HepG2 (cell line): ENCODE measurements around the gene S100A9. TPM values are rescaled to one million over a fixed set of nuclear protein-coding genes. Genes with fewer than 3 reads are reported as not detected.

Experiments
- ATAC-seq: fragments of 200-7000 bp; cut with Tn5 transposase; 3 replicates; pipeline ENCODE4 v1.9.1; 2020; ENCODE audit warnings: mild to moderate bottlenecking, moderate library complexity
- BruUV-seq: library from RNA; stranded (reverse); fragments of 400-500 nt; replicated peaks from 2 replicates; lab custom pipeline; 2021; lab: Mats Ljungman, UMichigan
- CTCF ChIA-PET: fragments of 300-600 bp; formaldehyde crosslinking; extraction: SDS; loops from one replicate; lab custom pipeline; 2021; ENCODE audit warnings: low total read pairs, inconsistent platforms, low intra/inter-chr PET ratio; lab: Yijun Ruan, JAX
- POLR2A ChIA-PET: fragments of 350-600 bp; sonication (Branson Sonifier 250); formaldehyde crosslinking; loops from one replicate; lab custom pipeline; 2020; ENCODE audit warnings: antibody characterized with exemption, inconsistent platforms; lab: Yijun Ruan, JAX
- DNase-seq: peaks from one replicate; pipeline ENCODE4 v3.0.0-alpha.2; 2015; ENCODE audit warnings: low spot score
- FAIRE-seq: peaks from 3 replicates; lab custom pipeline; 2011; peaks lifted over from hg19 to GRCh38; lab: Jason Lieb, UNC
- H2AFZ ChIP-seq: one replicate; pipeline ENCODE4 v1.6.1; 2011; ENCODE audit warnings: low read length, inconsistent platforms
- H3K27ac ChIP-seq: fragments of 300-600 bp; 3 replicates; pipeline ENCODE4 v1.8.0; 2011; ENCODE audit warnings: mixed run types, mild to moderate bottlenecking, mixed read lengths, low read length, inconsistent platforms; ENCODE audit not compliant: insufficient read depth; ENCODE audit errors: extremely low read length
- H3K27me3 ChIP-seq, 2 experiments: fragments of 200-600 bp in 1 of 2; 2 replicates in 1 of 2; 3 replicates in 1 of 2; pipeline versions ENCODE4 v1.6.0 to v1.8.0; 2011; ENCODE audit warnings: low read length in 2 of 2, mild to moderate bottlenecking in 2 of 2, moderate library complexity in 2 of 2, inconsistent platforms in 1 of 2; ENCODE audit not compliant: insufficient read depth in 2 of 2, control insufficient read depth in 1 of 2
- H3K36me3 ChIP-seq, 2 experiments: fragments of 200-600 bp in 1 of 2; replicated peaks in 1 of 2; 2 replicates in 1 of 2; 3 replicates in 1 of 2; pipeline versions ENCODE4 v1.5.1 to v1.8.0; 2011; ENCODE audit warnings: low read length in 2 of 2, inconsistent platforms in 1 of 2; ENCODE audit not compliant: insufficient read depth in 2 of 2, control insufficient read depth in 1 of 2
- H3K4me1 ChIP-seq: 2 replicates; pipeline ENCODE4 v1.5.1; 2012; ENCODE audit warnings: low read length, inconsistent platforms; ENCODE audit not compliant: insufficient read depth
- H3K4me2 ChIP-seq: 2 replicates; pipeline ENCODE4 v1.6.0; 2011; ENCODE audit warnings: low read depth, low read length, inconsistent platforms
- H3K4me3 ChIP-seq, 3 experiments: fragments of 200-600 bp in 1 of 3; sonication (generic), shearing (Covaris generic) in 1 of 3; replicated peaks in 1 of 3; 2 replicates each; pipeline ENCODE4 v1.5.1; 2011 to 2016; ENCODE audit warnings: low read length in 3 of 3, inconsistent platforms in 2 of 3, low read depth in 2 of 3, mild to moderate bottlenecking in 2 of 3, control low read depth in 1 of 3, mixed read lengths in 1 of 3; ENCODE audit not compliant: insufficient read depth in 1 of 3
- H3K79me2 ChIP-seq: one replicate; pipeline ENCODE4 v1.6.1; 2011; ENCODE audit warnings: low read length, inconsistent platforms; ENCODE audit not compliant: insufficient read depth
- H3K9ac ChIP-seq: 2 replicates; pipeline ENCODE4 v1.6.0; 2011; ENCODE audit warnings: mild to moderate bottlenecking, low read depth, low read length, inconsistent platforms; ENCODE audit not compliant: insufficient read depth
- H3K9me3 ChIP-seq: 2 replicates; pipeline ENCODE4 v1.5.1; 2012; ENCODE audit warnings: mild to moderate bottlenecking, low read length
- H4K20me1 ChIP-seq: 2 replicates; pipeline ENCODE4 v1.6.0; 2011; ENCODE audit warnings: inconsistent platforms, mild to moderate bottlenecking, low read length, moderate library complexity; ENCODE audit not compliant: insufficient read depth
- HHEX ChIP-seq: IDR thresholded peaks from 2 replicates; pipeline ENCODE4 v1.6.1; 2016; ENCODE audit warnings: control low read depth
- MYNN ChIP-seq: sonication (generic); formaldehyde crosslinking; IDR thresholded peaks from 2 replicates; pipeline ENCODE4 v1.4.0; 2020; ENCODE audit warnings: mild to moderate bottlenecking, low read depth, missing genetic modification reagents
- PTBP1 ChIP-seq: fragments of 200-400 bp; formaldehyde crosslinking; IDR thresholded peaks from 2 replicates; pipeline ENCODE4 v1.6.1; 2018; ENCODE audit warnings: low read length, low read depth; ENCODE audit not compliant: poor library complexity, severe bottlenecking
- ZNF549 ChIP-seq: sonication (generic); formaldehyde crosslinking; IDR thresholded peaks from 2 replicates; pipeline ENCODE4 v1.5.0; 2020; ENCODE audit warnings: missing genetic modification reagents
- WGBS: methylation state at CpG from one replicate; pipeline ENCODE4 v1.1.6; 2017; ENCODE audit warnings: low lambda C conversion rate; 5-methylcytosine and 5-hydroxymethylcytosine counted together
- in situ Hi-C: cut with HindIII; loops from 2 replicates; pipeline ENCODE4 v1.10.0; 2017; ENCODE audit warnings: low pct_unique_long_range_greater_than_20kb; ENCODE audit not compliant: extremely low pct_ligation_motif_present
- intact Hi-C: fragments of 100-400 bp; cut with micrococcal nuclease; formaldehyde crosslinking; loops from one replicate; pipeline ENCODE4 v1.10.0; 2022; ENCODE audit not compliant: unreplicated experiment
- polyA plus RNA-seq, 8 experiments: library from polyadenylated mRNA; depleted of rRNA in 3 of 8; stranded (reverse) in 7 of 8; unstranded in 1 of 8; fragments of >200 nt; fragmentation: Illumina TruSeq in 4 of 8; extraction: Trizol in 4 of 8; gene quantifications; 2 replicates each; pipeline versions ENCODE4 v1.2.1 to v1.2.3, GENCODE V29; 2011 to 2016; ENCODE audit warnings: low read depth in 4 of 8, missing spikeins in 1 of 8, mixed read lengths in 1 of 8; ENCODE audit not compliant: insufficient read depth in 1 of 8
- total RNA-seq, 5 experiments: library from RNA; depleted of rRNA; stranded (reverse); fragments of >200 nt; fragmentation: Illumina TruSeq; extraction: Trizol; gene quantifications; 2 replicates each; pipeline ENCODE4 v1.2.3, GENCODE V29; 2016; ENCODE audit warnings: low read depth in 1 of 5
- TF ChIP-seq, protein P1 (sequence below): sonication (generic); formaldehyde crosslinking; IDR thresholded peaks from 2 replicates; pipeline ENCODE4 v1.5.1; 2020; ENCODE audit warnings: mild to moderate bottlenecking, missing genetic modification reagents, borderline replicate concordance
- TF ChIP-seq, protein P2 (sequence below): sonication (generic); formaldehyde crosslinking; IDR thresholded peaks from 2 replicates; pipeline ENCODE4 v1.5.1; 2020; ENCODE audit warnings: mild to moderate bottlenecking, missing genetic modification reagents

The S100A9 gene
- total and polyA plus RNA-seq, 2 of the 13 experiments (the other 11 are each of a cell fraction or from before 2014, with no cell fraction given), result 0.31 to 0.69 TPM

DNA sequence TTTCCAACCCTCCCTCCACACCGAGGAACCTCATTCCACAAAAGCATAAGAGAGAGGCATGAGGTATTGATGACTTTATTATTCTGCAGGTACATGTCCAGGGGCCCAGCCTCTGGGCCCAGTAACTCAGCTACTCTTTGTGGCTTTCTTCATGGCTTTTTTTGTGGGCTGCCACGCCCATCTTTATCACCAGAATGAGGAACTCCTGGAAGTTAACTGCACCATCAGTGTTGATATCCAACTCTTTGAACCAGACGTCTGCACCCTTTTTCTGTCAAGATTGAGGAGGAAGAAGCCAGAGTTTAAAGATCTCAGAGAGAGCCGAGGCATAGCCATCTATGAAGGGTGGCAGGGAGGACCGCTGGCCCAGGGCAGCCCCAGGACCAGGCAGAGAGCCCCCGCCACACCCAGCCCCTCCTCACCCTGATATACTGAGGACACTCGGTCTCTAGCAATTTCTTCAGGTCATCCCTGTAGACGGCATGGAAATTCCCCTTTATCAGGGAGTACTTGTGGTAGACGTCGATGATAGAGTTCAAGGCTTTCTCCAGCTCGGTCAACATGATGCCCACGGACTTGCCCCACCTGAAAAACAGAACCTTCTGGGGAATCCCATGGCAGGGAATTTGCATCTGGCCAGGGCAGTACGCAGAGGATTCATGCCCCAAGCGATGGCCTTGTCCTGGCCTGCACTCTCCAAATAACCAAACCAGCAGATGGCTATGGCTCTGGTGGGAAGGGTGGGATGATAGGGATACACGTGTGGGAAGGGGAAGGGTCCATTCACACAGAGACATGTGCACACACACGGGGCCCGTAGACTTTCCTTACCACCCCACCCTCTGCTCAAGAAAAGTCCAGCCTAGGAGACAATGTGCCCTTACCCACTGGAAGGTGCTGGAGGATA, 32.6 kb downstream of the S100A9 start:
- Histone ChIP-seq H3K9ac (no peak overlapping the region), H3K4me3 (no peak overlapping the region), H4K20me1 (no peaks in the 10 kb centered on the region), H3K9me3 (no peaks in the 10 kb centered on the region), H3K4me2 (no peak overlapping the region), H2AFZ (no peak overlapping the region), H3K4me1 (no peaks in the 10 kb centered on the region), H3K36me3 (no peaks in the 10 kb centered on the region), H3K79me2 (no peaks in the 10 kb centered on the region), H3K27me3 (peaks cover 0 to 2% of the 10 kb centered on the region in 2 experiments; a peak in 3 of 5 replicates), H3K27ac (no peak overlapping the region)
- FAIRE-seq (no peak), ATAC-seq (no peak), DNase-seq (no peak)
- WGBS, result 15% methylated on average over 13 of the region's 17 CpGs
- TF ChIP-seq PTBP1 (no peak), ZNF549 (no peak)
- ChIA-PET POLR2A (no interaction called here), CTCF (no interaction called here)
- intact Hi-C loops, result loop anchor here (10.0 kb wide), 2 partner anchors 55 to 995 kb away; no protein-coding TSS in a partner anchor
- in situ Hi-C loops, result no loop called here
- no TSS peak for BruUV-seq

DNA sequence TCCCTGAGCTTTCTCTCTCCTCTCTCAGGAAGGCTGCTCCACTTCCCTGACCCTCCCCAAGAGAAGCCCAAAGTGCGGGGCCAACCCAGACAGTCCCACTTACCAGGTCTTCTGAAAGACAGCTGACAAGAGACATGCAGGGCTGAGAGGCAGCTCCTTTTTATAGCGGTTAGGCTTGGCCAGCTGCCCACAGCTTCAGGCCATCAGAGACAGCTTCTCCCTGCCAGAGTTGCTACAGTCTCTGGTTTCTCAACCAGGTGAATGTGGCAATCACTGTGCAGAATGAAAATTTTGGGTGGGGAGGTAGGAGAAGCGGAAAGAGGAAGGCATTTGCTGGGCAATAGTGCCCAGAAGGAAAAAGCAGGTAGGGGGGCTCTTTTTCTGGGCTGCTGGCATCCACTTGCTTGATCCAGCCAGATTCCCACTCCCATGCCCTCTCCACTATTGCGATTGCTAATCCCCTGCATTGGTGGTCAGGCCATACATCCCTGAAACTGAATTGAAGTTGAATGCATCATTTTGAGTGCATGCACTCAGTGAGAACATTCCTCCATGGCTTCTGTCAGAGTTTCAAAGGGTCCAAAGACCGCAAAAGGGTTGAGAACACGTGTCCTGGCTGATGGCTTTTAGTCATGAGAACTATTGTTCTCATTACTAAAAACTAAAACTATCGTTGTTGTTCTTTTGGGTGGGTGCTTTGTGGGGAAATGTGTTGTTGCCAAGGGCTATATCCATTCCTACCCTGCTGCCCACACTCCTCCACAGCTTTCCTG, 33.5 kb downstream of the S100A9 start, which contains the start of gene S100A8:
TSS of gene S100A8 (minus strand) at position 136 of the 773 bp plus-strand sequence. CDS start 538 bp downstream, outside the sequence.
- in situ Hi-C loops (no loop called here), intact Hi-C loops (loop anchor here (10.0 kb wide), 2 partner anchors 56 to 996 kb away; no protein-coding TSS in a partner anchor)
- Histone ChIP-seq H3K79me2 (no peaks in the 10 kb centered on the region), H4K20me1 (no peaks in the 10 kb centered on the region), H3K36me3 (no peaks in the 10 kb centered on the region), H3K27me3 (peaks cover 0 to 10% of the 10 kb centered on the region in 2 experiments; a peak in 4 of 5 replicates), H3K27ac (no peak within 1 kb of the TSS), H3K9me3 (no peaks in the 10 kb centered on the region), H3K4me2 (no peak within 1 kb of the TSS), H3K4me1 (no peaks in the 10 kb centered on the region), H2AFZ (no peak within 1 kb of the TSS), H3K4me3 (no peak within 1 kb of the TSS), H3K9ac (no peak within 1 kb of the TSS)
- no peak for DNase-seq
- 7% methylated on average over 7 of the region's 7 CpGs for WGBS
- ATAC-seq, result no peak
- CTCF ChIA-PET, result no interaction called here
- no peak for FAIRE-seq
- BruUV-seq, result no TSS peak
- POLR2A ChIA-PET, result no interaction called here
- TF ChIP-seq MYNN (CRISPR knock-in tag) (no peak), HHEX (CRISPR knock-in tag) (no peak)
- TF ChIP-seq, protein P1, sequence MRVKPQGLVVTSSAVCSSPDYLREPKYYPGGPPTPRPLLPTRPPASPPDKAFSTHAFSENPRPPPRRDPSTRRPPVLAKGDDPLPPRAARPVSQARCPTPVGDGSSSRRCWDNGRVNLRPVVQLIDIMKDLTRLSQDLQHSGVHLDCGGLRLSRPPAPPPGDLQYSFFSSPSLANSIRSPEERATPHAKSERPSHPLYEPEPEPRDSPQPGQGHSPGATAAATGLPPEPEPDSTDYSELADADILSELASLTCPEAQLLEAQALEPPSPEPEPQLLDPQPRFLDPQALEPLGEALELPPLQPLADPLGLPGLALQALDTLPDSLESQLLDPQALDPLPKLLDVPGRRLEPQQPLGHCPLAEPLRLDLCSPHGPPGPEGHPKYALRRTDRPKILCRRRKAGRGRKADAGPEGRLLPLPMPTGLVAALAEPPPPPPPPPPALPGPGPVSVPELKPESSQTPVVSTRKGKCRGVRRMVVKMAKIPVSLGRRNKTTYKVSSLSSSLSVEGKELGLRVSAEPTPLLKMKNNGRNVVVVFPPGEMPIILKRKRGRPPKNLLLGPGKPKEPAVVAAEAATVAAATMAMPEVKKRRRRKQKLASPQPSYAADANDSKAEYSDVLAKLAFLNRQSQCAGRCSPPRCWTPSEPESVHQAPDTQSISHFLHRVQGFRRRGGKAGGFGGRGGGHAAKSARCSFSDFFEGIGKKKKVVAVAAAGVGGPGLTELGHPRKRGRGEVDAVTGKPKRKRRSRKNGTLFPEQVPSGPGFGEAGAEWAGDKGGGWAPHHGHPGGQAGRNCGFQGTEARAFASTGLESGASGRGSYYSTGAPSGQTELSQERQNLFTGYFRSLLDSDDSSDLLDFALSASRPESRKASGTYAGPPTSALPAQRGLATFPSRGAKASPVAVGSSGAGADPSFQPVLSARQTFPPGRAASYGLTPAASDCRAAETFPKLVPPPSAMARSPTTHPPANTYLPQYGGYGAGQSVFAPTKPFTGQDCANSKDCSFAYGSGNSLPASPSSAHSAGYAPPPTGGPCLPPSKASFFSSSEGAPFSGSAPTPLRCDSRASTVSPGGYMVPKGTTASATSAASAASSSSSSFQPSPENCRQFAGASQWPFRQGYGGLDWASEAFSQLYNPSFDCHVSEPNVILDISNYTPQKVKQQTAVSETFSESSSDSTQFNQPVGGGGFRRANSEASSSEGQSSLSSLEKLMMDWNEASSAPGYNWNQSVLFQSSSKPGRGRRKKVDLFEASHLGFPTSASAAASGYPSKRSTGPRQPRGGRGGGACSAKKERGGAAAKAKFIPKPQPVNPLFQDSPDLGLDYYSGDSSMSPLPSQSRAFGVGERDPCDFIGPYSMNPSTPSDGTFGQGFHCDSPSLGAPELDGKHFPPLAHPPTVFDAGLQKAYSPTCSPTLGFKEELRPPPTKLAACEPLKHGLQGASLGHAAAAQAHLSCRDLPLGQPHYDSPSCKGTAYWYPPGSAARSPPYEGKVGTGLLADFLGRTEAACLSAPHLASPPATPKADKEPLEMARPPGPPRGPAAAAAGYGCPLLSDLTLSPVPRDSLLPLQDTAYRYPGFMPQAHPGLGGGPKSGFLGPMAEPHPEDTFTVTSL, result no peak
- TF ChIP-seq, protein P2, sequence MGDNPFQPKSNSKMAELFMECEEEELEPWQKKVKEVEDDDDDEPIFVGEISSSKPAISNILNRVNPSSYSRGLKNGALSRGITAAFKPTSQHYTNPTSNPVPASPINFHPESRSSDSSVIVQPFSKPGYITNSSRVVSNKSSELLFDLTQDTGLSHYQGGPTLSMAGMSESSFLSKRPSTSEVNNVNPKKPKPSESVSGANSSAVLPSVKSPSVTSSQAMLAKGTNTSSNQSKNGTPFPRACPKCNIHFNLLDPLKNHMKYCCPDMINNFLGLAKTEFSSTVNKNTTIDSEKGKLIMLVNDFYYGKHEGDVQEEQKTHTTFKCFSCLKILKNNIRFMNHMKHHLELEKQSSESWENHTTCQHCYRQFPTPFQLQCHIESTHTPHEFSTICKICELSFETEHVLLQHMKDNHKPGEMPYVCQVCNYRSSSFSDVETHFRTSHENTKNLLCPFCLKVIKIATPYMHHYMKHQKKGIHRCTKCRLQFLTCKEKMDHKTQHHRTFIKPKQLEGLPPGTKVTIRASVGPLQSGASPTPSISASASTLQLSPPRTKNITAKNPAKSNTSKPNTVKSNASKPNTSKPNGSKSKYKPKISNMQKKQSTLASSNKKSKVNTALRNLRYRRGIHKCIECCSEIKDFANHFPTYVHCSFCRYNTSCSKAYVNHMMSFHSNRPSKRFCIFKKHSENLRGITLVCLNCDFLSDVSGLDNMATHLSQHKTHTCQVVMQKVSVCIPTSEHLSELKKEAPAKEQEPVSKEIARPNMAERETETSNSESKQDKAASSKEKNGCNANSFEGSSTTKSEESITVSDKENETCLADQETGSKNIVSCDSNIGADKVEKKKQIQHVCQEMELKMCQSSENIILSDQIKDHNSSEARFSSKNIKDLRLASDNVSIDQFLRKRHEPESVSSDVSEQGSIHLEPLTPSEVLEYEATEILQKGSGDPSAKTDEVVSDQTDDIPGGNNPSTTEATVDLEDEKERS, result no peak
